Forelimb muscle (tissue), 1 donor: Measurements from ENCODE around the gene NCS1. TPM values are rescaled to one million over a fixed set of nuclear protein-coding genes. Genes with fewer than 3 reads are reported as not detected.

Source experiments
- DNase-seq: peaks from one replicate; pipeline ENCODE4 v3.0.0-alpha.2; 2013; ENCODE audit warnings: low read depth
- polyA plus RNA-seq: library from polyadenylated mRNA; unstranded; fragments of 120-200 nt; gene quantifications from one replicate; pipeline ENCODE4 v1.2.1, GENCODE V29; 2013; ENCODE audit not compliant: insufficient read length

NCS1 gene
- polyA plus RNA-seq, 1 donor, result 54.6 TPM

DNA sequence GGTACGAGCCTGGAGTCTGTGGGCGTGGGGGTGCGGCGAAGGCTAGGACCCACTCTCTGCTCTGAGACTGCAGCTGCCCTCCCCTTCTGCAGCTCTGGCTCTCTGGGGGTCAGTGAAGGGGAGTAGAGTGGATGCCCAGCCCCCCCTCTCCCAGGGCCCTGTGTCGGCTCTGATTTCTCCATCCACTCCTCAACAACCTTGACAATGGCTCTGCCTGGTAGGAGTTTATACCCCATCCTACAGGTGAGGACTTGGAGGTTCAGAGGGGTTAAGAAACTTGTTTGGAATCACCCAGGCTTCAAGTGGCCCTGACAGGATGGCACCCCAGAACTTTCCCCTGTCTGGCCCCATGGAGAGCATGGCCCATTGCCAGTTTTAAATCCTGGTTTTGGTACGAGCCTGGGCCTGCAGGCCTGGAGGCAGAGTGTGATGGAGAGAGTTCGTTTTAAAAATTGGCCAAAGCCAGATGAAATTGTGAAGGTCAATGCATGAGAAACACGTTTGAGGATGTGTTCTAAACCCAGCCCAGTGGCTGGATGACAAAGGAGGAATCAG lies 22.3 kb downstream of the NCS1 start:
- DNase-seq, result no peak

- DNase-seq, result no peak
These were observed 23.4 kb downstream of the NCS1 start for GRCh38 chr9:130195638-130196037.

- no peak for DNase-seq
These were observed 24.4 kb downstream of the NCS1 start for GRCh38 chr9:130196643-130197042.

- DNase-seq, result no peak
These were observed 25.2 kb downstream of the NCS1 start for GRCh38 chr9:130197386-130197785.

DNA sequence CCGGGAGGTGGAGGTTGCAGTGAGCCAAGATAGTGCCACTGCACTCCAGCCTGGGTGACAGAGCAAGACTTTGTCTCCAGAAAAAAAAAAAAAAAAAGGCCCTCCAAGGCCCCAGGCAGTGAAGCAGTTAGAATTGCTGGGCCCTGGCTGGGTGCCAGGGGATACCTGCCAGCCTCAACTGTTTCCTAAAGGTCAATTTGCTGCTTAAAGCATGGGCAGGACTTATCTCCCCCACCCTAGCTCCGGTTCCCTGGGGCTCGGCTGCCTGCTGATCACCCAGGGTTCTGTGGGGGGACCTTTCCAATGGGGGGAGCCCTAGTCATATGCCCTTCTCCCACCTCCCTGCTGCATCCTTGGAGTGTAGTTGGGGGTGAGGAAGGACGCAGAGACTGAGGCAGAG lies 25.7 kb downstream of the NCS1 start:
- DNase-seq, result no peak

GRCh38 chr9:130198501-130199179 lies 26.4 kb downstream of the NCS1 start:
- no peak for DNase-seq

- no peak for DNase-seq
These were observed 27.4 kb downstream of the NCS1 start for GRCh38 chr9:130199605-130200004.

DNA sequence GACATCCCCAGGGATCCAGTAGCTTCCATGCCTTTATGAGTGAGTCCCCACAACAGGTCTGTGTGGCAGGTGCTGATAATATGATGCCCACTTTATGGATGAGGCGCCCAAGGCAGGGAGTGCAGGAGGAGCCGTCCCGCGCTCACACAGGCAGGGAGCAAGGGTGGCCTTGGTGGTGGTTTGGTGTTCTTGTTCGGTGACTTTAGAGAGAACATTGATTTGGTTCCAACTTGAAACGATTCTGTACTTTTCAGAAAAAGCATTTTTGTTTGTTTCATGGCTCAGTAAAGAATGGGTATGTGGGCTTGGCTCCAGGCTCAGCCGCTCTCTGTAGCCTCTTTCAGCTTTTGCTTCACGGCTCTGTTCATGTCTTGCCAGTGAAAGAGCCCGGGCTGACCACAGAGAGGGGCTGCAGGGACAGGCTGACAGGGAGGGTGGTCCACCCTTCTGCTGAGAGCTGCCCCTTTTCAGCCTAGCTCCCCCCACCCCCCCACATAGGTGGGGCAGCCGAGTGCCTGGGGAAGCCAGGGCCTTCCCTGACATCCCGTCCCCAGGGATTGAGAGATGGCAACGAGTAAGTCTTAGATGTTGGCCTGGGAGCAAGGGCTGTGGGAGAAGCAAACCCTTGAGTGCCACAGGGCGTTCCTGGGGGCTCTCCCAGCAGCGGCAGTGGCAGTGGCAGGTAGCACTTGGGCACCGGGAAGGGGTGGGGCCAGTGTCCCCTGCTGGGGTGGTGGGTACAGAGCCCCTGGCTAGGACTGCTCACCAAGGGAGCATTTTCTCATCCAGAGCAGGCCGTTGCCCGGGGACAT lies 28.0 kb downstream of the NCS1 start:
- DNase-seq, result no peak

- DNase-seq, result no peak
These were observed 29.2 kb downstream of the NCS1 start for GRCh38 chr9:130201399-130201873.

DNA sequence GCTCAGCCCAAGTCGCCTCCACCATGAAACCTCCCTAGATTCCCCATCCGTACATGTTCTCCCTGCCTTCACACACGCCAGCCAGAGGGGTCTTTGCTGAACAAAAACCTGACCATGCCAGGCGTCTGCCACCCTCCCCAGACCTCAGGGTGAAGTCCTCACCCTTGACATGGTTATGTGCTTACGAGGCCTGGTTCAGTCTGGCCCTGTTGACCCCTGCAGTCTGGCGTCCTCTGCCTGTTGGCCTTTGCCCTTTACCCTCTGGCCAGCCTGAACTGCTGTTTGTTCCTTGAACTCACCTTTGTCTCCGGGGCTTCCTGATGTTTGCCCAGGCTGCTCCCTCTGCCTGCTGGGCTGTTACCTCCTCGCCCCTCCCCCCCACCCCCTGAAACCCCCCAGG lies 29.8 kb downstream of the NCS1 start:
- DNase-seq, result no peak

DNA sequence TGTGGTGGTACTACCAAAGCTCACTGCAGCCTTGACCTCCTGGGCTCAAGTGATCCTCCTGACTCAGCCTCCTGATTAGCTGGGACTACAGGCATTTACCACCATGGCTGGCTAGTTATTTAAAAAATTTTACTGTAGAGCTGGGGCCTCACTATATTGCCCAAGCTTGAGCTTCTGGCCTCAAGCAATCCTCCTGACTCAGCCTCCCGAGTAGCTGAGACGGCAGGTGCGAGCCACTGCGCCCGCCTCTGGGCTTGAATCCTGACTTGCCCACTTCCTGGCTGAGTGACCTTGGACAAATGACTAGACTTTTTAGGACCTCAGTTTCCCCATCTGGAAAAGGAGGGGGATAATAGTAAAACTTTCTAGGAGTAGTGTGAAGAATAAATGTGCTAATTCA lies 32.1 kb downstream of the NCS1 start:
- DNase-seq, result no peak

GRCh38 chr9:130204959-130205358 lies 32.8 kb downstream of the NCS1 start:
- DNase-seq, result no peak

DNA sequence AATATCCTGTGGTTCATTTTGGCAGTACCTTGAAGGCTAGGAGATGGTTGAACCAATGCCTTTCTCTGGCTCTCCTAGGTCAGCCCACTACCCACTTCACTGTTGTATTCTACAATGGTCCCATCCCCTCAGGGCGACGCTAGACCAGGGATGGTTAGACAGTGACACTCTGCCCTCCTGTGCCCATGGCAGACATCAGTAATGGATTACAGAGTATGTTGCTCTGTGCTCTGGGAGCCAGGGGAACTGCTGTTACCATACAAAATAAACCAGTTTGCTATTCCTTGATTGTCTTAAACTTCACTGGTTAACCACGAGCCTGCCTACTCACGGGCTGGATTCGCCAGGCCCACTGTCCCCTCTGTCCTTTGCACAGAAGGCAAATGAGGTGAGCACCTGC lies 33.7 kb downstream of the NCS1 start:
- no peak for DNase-seq

DNA sequence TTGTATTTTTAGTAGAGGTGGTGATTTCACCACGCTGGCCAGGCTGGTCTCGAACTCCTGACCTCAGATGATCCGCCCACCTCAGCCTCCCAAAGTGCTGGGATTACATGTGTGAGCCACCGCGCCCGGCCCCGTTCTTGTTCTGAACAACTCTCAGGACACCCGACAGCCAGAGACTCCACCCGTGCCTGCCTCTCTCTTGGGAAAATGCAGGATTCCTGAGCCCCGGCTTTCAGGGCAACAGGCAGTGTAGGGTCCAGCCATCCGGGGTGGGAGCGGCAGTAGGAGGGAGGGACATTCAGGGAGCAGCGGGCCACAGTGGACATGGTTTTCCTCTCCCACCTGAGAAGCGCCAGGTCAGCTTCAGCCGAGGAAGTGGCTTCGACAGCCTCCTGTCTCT lies 34.4 kb downstream of the NCS1 start:
- DNase-seq, result no peak

DNA sequence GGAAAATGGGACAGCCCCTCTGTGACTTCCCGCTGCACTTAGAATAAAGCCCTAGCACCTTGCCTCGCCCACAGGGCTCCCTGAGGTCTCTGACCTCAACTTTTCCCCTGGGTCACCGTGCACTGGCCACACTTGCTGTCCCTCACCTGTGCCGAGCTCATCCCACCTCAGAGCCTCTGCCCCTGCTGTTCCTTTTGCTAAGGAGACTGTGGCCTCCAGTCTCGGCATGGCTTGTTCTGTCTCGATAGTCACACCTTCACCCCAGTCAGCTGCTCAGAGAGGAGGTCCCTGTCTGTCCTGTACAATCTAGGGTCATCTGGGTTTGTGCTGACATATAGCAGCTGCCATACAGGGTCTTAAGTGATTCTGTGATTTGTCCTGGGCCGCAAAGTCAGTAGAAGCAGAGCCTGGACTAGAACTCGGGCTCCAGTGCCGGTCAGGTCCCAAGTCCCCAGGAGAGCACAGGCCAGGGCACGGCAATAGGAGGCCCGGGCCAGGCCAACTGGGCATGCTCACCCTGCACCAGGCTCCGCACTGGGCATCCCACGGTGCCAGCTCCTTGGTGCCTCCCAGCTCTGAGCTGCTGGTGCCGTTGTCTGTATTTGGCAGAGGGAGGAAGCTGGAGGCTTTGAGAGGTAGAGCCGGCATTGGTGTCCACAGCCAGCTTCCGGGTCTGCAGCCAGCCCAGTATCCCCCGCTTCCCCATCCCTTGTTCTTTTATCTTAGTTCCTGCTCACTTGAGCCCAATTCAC lies 35.2 kb downstream of the NCS1 start:
- no peak for DNase-seq

DNA sequence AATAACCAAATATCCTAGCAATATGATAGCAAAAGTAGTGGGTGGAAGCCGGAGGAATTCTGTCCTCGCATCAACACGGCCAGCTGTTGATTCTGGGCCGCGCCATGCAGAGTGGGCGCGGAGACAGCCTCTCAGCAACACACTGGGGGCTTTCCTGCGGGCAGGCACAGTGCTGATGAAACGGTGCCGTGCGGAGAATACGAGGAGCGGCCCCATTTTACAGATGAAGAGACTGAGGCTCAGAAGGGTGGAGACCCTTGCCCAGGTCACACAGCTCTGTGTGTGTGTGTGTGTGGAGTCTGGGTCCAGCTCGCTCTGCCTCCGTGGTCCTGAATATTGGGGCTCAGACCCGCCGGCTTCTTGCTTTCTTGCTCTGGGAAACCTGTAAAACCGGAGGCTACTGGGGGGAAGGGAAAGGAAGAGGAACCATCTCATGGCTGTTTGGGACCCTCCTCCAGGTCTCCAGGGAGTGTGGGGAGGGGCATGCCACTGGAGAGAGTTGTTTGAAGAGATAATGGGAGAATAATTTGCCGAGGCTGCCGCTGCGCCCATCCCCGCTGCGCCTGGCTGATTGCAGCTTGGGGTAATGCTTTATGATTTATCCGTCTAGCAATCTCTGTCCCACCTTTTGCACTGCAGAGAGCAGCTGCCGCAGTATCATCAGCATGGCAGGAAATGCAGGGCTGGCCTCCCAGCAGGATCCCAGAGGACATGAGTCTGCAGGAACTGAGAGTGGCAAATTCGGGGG lies 36.6 kb downstream of the NCS1 start:
- DNase-seq, result no peak

- no peak for DNase-seq
These were observed 37.2 kb downstream of the NCS1 start for GRCh38 chr9:130209422-130209821.

- no peak for DNase-seq
These were observed 39.5 kb downstream of the NCS1 start for GRCh38 chr9:130211548-130212226.

DNA sequence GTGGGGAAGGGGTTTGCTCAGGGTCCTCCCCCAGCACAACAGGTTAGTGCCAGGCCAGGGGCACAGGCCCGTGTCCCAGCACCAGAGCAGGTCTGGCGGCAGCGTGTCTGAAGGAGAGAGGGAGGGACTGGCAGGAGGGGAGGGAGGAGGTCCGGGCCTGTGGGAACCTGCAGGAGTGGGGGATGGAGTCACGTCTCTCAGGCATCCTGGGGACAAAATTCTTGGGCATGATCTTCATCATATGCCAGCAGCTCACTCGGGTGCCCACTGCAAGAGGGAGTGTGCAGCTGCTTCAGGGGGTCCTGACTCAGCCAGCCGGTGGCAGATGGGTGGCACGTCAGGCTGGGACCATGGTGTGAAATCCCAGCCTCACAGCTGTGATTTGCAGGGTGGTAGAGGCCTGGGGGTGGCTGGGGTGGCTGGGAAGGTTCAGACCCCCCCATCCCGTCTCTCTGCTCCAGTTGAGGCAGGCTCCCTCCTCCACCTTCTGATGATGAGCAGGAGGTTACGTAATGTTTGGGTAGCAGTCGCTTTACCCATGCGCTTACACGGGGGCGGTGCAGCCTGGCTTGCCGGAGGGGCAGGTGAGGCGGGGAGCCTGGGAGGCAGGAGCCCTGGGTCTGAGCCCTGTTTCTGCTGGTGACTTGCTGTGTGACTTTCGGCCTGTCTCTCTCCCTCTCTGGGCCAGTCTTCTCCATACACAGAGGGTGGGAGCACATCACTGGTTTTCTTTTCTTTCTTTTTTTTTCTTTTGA lies 40.5 kb downstream of the NCS1 start:
- no peak for DNase-seq
